Measurements from ENCODE around the gene TMEM258.

Gene TMEM258

DNA sequence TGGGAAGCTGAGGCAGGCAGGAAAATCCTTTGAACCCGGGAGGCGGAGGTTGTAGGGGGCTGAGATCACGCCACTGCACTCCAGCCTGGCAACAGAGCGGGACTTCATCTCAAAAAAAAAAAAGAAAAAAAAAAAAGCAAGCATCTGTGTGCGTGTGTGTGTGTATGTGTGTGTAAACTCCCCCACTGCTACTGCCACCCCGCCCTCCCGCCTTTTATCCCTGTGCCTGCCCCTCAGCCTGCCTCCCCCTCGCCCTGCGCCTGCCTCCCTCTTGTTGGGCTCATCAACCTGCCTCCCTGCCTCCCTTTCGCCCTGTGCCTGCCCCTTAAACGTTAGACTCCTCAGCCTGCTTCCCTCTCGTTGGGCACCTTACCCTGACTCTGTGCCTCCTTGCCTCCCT, 18.0 kb downstream of the TMEM258 start:
- CTCF ChIA-PET: interaction anchor here (0.6 to 2.0 kb wide), 3 partner anchors 14 to 844 kb away, joined by 3 to 11 read pairs (median 6); no protein-coding TSS in a partner anchor

DNA sequence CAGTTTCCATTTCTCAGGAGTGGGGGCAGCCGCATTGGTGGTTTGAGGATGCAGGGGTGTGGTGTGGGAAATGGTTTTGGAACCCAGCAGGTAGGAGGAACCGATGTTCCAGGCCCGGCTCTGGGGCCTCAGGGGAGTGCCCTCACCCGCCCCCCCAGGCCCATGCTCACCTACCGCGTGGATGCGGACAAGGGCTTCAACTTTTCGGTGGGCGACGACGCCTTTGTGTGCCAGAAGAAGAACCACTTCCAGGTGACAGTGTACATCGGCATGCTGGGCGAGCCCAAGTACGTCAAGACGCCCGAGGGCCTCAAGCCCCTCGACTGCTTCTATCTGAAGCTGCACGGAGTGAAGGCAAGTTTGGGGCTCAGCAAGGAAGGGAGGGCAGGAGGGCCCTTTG, 18.6 kb downstream of the TMEM258 start:
- CTCF ChIA-PET: interaction anchor here (0.6 to 1.9 kb wide), 2 partner anchors 24 to 844 kb away, joined by 3 to 6 read pairs; no protein-coding TSS in a partner anchor
- TF ChIP-seq BCL11A (tag by site-specific recombination; IDR thresholded peaks at IDR 0.05; ENCODE audit: low read depth) (no peak), ZNF112 (tag by site-specific recombination; IDR thresholded peaks at IDR 0.05) (no peak), ZNF529 (tag by site-specific recombination; IDR thresholded peaks at IDR 0.05; ENCODE audit: insufficient replicate concordance) (no peak), ZNF2 (tag by site-specific recombination; IDR thresholded peaks at IDR 0.05) (no peak), ZNF426 (tag by site-specific recombination; IDR thresholded peaks at IDR 0.05) (no peak), KLF9 (tag by site-specific recombination; IDR thresholded peaks at IDR 0.05; ENCODE audit: low read depth) (no peak), ZBTB7A (tag by site-specific recombination; IDR thresholded peaks at IDR 0.05; ENCODE audit: low read depth) (no peak), ZNF266 (tag by site-specific recombination; IDR thresholded peaks at IDR 0.05; ENCODE audit: low read depth) (no peak), ZNF707 (tag by site-specific recombination; IDR thresholded peaks at IDR 0.05) (no peak)
- TF ChIP-seq, protein P1, sequence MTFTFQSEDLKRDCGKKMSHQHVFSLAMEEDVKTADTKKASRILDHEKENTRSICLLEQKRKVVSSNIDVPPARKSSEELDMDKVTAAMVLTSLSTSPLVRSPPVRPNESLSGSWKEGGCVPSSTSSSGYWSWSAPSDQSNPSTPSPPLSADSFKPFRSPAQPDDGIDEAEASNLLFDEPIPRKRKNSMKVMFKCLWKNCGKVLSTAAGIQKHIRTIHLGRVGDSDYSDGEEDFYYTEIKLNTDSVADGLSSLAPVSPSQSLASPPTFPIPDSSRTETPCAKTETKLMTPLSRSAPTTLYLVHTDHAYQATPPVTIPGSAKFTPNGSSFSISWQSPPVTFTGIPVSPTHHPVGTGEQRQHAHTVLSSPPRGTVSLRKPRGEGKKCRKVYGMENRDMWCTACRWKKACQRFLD (tag by site-specific recombination; IDR thresholded peaks at IDR 0.05): no peak
- TF ChIP-seq, protein P2, sequence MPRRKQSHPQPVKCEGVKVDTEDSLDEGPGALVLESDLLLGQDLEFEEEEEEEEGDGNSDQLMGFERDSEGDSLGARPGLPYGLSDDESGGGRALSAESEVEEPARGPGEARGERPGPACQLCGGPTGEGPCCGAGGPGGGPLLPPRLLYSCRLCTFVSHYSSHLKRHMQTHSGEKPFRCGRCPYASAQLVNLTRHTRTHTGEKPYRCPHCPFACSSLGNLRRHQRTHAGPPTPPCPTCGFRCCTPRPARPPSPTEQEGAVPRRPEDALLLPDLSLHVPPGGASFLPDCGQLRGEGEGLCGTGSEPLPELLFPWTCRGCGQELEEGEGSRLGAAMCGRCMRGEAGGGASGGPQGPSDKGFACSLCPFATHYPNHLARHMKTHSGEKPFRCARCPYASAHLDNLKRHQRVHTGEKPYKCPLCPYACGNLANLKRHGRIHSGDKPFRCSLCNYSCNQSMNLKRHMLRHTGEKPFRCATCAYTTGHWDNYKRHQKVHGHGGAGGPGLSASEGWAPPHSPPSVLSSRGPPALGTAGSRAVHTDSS (tag by site-specific recombination; IDR thresholded peaks at IDR 0.05): no peak
- TF ChIP-seq, protein P3, sequence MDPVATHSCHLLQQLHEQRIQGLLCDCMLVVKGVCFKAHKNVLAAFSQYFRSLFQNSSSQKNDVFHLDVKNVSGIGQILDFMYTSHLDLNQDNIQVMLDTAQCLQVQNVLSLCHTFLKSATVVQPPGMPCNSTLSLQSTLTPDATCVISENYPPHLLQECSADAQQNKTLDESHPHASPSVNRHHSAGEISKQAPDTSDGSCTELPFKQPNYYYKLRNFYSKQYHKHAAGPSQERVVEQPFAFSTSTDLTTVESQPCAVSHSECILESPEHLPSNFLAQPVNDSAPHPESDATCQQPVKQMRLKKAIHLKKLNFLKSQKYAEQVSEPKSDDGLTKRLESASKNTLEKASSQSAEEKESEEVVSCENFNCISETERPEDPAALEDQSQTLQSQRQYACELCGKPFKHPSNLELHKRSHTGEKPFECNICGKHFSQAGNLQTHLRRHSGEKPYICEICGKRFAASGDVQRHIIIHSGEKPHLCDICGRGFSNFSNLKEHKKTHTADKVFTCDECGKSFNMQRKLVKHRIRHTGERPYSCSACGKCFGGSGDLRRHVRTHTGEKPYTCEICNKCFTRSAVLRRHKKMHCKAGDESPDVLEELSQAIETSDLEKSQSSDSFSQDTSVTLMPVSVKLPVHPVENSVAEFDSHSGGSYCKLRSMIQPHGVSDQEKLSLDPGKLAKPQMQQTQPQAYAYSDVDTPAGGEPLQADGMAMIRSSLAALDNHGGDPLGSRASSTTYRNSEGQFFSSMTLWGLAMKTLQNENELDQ (tag by site-specific recombination; IDR thresholded peaks at IDR 0.05; ENCODE audit: low read depth): no peak
- POLR2A ChIA-PET: interaction anchor here (0.7 kb wide), 2 partner anchors 313 to 834 kb away, joined by 3 to 5 read pairs; no protein-coding TSS in a partner anchor
- Histone ChIP-seq H3K36me3 (ENCODE audit: control insufficient read depth in 2 of 2, insufficient read depth in 1 of 2, low read length in 2 of 2) (peaks cover 0 to 4% of the 10 kb centered on the region in 2 experiments; a peak in 1 of 3 replicates), H3K9me3 (ENCODE audit: control insufficient read depth, insufficient read depth, low read depth, low read length) (no peaks in the 10 kb centered on the region), H3K27ac (ENCODE audit: extremely low read depth, low read depth, low read length) (no peak overlapping the region), H3K4me3 (ENCODE audit: low read depth, low read length) (no peak overlapping the region), H3K4me1 (ENCODE audit: control insufficient read depth, insufficient read depth, low read length) (no peaks in the 10 kb centered on the region)

More for the DNA sequence above, 18.0 kb downstream of the TMEM258 start:
- no peak overlapping the region for H3K4me3 ChIP-seq (ENCODE audit: low read depth, low read length)
- no peaks in the 10 kb centered on the region for H3K9me3 ChIP-seq (ENCODE audit: control insufficient read depth, insufficient read depth, low read depth, low read length)
- no peaks in the 10 kb centered on the region for H3K4me1 ChIP-seq (ENCODE audit: control insufficient read depth, insufficient read depth, low read length)
- POLR2A ChIA-PET: interaction anchor here (0.7 kb wide), 2 partner anchors 313 to 834 kb away, joined by 3 to 5 read pairs; no protein-coding TSS in a partner anchor
- H3K36me3 ChIP-seq (ENCODE audit: control insufficient read depth in 2 of 2, insufficient read depth in 1 of 2, low read length in 2 of 2): peaks cover 0 to 4% of the 10 kb centered on the region in 2 experiments; a peak in 1 of 3 replicates
- TF ChIP-seq EGR2 (tag by site-specific recombination; IDR thresholded peaks at IDR 0.05; ENCODE audit: low read depth) (peak; percentile 78), WT1 (tag by site-specific recombination; IDR thresholded peaks at IDR 0.05) (peak; percentile 56; the same call in 1 of the 2 replicates), KLF8 (tag by site-specific recombination; IDR thresholded peaks at IDR 0.05) (peak; percentile 45; the same call in 1 of the 2 replicates), ZFHX2 (tag by site-specific recombination; conservative IDR thresholded peaks at IDR 0.05) (peak; percentile 77), ZNF626 (tag by site-specific recombination; IDR thresholded peaks at IDR 0.05) (no peak), ZBTB8A (tag by site-specific recombination; IDR thresholded peaks at IDR 0.05) (0 out of 2 replicates have a peak, but pooled peaks have one; percentile 25)
- TF ChIP-seq, protein P4, sequence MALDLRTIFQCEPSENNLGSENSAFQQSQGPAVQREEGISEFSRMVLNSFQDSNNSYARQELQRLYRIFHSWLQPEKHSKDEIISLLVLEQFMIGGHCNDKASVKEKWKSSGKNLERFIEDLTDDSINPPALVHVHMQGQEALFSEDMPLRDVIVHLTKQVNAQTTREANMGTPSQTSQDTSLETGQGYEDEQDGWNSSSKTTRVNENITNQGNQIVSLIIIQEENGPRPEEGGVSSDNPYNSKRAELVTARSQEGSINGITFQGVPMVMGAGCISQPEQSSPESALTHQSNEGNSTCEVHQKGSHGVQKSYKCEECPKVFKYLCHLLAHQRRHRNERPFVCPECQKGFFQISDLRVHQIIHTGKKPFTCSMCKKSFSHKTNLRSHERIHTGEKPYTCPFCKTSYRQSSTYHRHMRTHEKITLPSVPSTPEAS (tag by site-specific recombination; IDR thresholded peaks at IDR 0.05): peak; percentile 72
- TF ChIP-seq, protein P5, sequence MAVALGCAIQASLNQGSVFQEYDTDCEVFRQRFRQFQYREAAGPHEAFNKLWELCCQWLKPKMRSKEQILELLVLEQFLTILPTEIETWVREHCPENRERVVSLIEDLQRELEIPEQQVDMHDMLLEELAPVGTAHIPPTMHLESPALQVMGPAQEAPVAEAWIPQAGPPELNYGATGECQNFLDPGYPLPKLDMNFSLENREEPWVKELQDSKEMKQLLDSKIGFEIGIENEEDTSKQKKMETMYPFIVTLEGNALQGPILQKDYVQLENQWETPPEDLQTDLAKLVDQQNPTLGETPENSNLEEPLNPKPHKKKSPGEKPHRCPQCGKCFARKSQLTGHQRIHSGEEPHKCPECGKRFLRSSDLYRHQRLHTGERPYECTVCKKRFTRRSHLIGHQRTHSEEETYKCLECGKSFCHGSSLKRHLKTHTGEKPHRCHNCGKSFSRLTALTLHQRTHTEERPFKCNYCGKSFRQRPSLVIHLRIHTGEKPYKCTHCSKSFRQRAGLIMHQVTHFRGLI (tag by site-specific recombination; IDR thresholded peaks at IDR 0.05): peak; percentile 51; the same call in 1 of the 2 replicates
- TF ChIP-seq, protein P6, sequence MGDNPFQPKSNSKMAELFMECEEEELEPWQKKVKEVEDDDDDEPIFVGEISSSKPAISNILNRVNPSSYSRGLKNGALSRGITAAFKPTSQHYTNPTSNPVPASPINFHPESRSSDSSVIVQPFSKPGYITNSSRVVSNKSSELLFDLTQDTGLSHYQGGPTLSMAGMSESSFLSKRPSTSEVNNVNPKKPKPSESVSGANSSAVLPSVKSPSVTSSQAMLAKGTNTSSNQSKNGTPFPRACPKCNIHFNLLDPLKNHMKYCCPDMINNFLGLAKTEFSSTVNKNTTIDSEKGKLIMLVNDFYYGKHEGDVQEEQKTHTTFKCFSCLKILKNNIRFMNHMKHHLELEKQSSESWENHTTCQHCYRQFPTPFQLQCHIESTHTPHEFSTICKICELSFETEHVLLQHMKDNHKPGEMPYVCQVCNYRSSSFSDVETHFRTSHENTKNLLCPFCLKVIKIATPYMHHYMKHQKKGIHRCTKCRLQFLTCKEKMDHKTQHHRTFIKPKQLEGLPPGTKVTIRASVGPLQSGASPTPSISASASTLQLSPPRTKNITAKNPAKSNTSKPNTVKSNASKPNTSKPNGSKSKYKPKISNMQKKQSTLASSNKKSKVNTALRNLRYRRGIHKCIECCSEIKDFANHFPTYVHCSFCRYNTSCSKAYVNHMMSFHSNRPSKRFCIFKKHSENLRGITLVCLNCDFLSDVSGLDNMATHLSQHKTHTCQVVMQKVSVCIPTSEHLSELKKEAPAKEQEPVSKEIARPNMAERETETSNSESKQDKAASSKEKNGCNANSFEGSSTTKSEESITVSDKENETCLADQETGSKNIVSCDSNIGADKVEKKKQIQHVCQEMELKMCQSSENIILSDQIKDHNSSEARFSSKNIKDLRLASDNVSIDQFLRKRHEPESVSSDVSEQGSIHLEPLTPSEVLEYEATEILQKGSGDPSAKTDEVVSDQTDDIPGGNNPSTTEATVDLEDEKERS (tag by site-specific recombination; IDR thresholded peaks at IDR 0.05): no peak
- no peak overlapping the region for H3K27ac ChIP-seq (ENCODE audit: extremely low read depth, low read depth, low read length)

All from HEK293 (cell line).